ENCODE results near the gene PNPLA7. TPM values are rescaled to one million over a fixed set of nuclear protein-coding genes. Genes with fewer than 3 reads are reported as not detected.
A peak's percentile ranks its signal among the peaks of the same experiment; 100 is the strongest.
"Not testable (repeated sequence)": the region's sequence is repeated elsewhere in the genome, so short reads cannot be mapped to it uniquely, and the experiment has no call there.

The PNPLA7 gene
- total RNA-seq, 2 donors from 2014 or later, result 7.3 to 7.5 TPM

DNA sequence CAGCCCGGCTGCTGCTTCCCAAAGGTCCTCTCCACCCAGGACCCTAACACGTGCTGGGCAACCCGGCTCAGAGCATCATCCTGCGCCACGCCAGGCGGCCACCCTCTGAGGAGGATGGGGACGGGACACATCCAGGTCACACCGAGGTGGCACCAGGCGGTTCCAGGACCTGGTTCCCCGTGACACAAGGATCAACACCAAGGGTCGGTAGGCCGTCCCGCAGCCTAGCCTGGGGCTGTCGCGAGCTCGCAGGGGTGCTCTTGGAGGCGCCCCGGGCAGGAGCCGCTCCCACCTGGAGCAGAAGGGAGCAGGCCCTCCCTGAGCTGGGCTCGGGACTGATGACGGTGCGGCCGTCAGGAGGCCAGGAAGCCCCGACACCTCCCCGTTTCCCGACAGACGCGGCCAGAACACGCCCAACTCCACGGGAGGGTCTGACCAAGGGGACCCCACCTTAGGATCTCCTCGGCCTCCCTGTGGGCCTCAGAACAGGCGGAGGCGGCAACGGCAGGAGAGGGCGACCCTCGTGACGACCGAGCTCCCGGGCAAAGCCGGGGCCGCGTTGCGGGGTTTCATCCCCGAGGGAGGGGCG, 133.5 kb downstream of the PNPLA7 start:
- no peaks in the 10 kb centered on the region for H3K9me3 ChIP-seq (ENCODE audit: control insufficient read depth, low read length, poor library complexity, severe bottlenecking)
- Mint-ChIP-seq H3K4me1 (peaks cover 1% of the 10 kb centered on the region), H3K36me3 (ENCODE audit: low read depth) (no peaks in the 10 kb centered on the region), H3K4me3 (peak overlapping the region; percentile 19), H3K27me3 (no peaks in the 10 kb centered on the region), H3K27ac (no peak overlapping the region)
- ATAC-seq, result no peak
- DNase-seq, result no peak

DNA sequence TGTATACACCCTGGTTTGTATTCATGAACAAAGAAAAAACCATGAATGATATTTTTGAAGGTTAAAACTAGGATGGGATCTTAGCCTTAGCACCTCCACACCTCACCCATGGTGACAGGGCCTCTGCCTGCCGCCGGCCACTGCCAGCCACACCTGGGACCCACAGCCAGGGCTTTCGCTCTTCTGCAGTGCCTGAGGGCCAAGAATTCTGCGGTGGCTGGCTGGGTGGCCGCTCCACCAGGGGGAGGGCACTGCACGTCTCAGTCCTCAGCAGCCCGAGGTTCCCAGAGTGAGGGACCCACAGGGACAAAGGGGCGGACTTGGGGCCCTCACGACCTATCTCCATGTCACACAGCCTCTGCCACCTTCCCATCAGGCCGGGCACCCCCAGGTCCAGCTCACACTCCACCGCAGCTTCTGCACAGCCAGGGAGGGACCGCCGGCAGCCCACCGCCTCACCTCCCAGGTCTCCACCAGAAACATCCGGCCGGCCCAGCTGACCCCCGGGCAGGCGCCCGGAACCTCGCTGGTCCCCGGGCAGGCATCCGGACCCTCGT, 134.1 kb downstream of the PNPLA7 start:
- Mint-ChIP-seq H3K4me3 (no peak overlapping the region), H3K27me3 (no peaks in the 10 kb centered on the region), H3K27ac (no peak overlapping the region), H3K36me3 (ENCODE audit: low read depth) (no peaks in the 10 kb centered on the region), H3K4me1 (peaks cover 3% of the 10 kb centered on the region)
- H3K9me3 ChIP-seq (ENCODE audit: control insufficient read depth, low read length, poor library complexity, severe bottlenecking), result no peaks in the 10 kb centered on the region
- ATAC-seq (no peak), DNase-seq (no peak)

DNA sequence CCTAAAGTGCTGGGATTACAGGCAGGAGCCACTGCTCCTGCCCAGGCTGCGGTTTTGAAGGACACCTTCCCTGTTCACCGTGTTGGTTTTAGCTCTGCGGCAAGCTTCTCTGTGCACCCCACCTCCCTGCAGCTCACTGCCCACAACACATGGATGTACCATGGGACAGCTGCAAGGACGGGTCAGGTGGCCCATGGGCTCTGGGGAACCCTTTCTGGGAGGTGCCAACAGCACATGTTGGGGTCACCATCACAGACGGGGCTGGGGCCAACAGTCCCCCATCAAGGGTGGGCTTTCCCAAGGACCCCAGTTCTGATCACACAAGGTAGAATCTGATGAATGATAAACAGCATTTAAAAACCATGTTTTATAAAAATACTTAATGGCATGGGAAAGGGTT, 134.8 kb downstream of the PNPLA7 start:
- Mint-ChIP-seq H3K36me3 (ENCODE audit: low read depth) (no peaks in the 10 kb centered on the region), H3K27me3 (no peaks in the 10 kb centered on the region), H3K4me3 (no peak overlapping the region), H3K4me1 (peaks cover 6% of the 10 kb centered on the region), H3K27ac (no peak overlapping the region)
- DNase-seq (no peak), ATAC-seq (no peak)
- H3K9me3 ChIP-seq (ENCODE audit: control insufficient read depth, low read length, poor library complexity, severe bottlenecking), result no peaks in the 10 kb centered on the region

DNA sequence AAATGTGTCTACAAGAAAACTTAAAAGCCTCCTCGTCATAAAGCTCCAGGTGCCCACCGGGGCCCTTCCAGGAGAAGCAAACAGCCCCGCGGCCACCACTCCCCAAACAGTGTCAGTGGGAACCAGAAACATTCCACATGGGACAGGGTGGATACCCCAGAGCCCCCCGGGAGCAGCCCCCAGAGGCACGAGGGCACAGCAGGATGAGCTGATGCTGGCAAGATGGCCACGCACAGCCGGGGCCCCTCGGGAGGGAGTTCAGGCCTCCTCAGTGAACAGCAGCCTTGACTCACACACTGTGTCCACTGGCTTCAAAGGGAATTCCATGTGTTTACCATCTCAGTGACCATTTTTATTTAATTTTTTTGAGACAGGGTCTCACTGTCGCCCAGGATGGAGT, 137.8 kb downstream of the PNPLA7 start:
- no peak for DNase-seq
- no peaks in the 10 kb centered on the region for H3K27me3 Mint-ChIP-seq
- peak overlapping the region; percentile 43 for H3K27ac Mint-ChIP-seq
- no peaks in the 10 kb centered on the region for H3K36me3 Mint-ChIP-seq (ENCODE audit: low read depth)
- no peak for ATAC-seq
- H3K4me1 Mint-ChIP-seq, result peaks cover 6% of the 10 kb centered on the region
- H3K9me3 ChIP-seq (ENCODE audit: control insufficient read depth, low read length, poor library complexity, severe bottlenecking), result no peaks in the 10 kb centered on the region
- H3K4me3 Mint-ChIP-seq, result no peak overlapping the region

DNA sequence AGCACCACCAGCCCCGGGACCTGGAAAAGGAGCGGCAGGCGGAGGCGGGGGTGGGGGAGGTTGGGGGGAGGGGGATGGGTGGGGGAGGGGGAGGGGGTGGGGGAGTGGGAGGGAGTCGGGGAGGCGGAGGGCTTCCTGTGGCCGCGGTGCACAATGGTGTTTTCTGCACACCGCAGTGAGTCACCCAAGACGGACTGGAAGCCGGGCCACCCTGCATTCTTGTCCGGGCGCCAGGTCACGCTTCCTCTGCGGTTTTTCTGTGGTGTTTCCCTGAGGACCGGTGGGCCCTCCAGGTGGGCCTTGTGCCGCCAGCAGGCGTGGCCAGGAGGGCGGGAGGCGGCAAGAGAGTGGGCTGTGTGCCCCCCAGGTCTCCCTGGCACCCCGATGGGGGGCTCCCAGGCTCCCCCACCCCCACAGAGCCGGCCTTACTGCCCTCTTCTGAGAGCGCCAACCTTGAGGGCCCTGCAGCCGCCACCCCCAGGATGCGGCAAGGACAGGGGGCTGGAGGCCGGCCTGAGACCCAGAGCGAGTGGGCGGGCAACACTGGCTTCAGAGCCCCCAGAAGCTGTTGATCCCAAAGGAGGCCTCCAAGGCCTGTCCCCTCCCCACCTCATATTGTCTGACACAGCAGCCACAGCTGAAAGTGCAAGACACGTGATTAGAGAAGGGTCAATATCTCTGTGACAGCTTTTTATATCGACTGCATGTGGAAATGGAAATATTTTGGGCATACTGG, 138.4 kb downstream of the PNPLA7 start:
- Mint-ChIP-seq H3K36me3 (ENCODE audit: low read depth) (no peaks in the 10 kb centered on the region), H3K4me1 (peaks cover 6% of the 10 kb centered on the region), H3K27ac (no peak overlapping the region), H3K4me3 (no peak overlapping the region), H3K27me3 (no peaks in the 10 kb centered on the region)
- ATAC-seq (no peak), DNase-seq (no peak)
- no peaks in the 10 kb centered on the region for H3K9me3 ChIP-seq (ENCODE audit: control insufficient read depth, low read length, poor library complexity, severe bottlenecking)

DNA sequence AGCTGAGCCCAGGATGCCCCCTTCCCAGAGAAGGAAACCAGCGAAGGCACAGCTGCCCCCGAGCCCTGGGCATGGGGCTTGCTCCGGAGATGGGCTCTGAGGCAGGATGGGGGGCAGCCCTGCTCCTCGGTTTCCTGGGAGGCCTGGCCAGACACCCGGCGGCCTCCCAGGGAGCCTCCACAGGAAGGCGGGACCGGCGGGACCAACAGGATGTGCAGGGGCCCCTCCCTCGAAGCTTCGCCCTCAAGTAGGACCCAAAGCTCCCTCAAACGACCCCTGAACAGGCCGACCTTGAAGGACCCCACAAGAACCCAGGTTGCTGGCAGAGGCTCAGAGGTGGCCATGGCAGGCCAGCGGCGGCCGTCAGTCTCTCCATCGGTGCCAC, 138.9 kb downstream of the PNPLA7 start:
- ATAC-seq, result no peak
- no peaks in the 10 kb centered on the region for H3K36me3 Mint-ChIP-seq (ENCODE audit: low read depth)
- peaks cover 6% of the 10 kb centered on the region for H3K4me1 Mint-ChIP-seq
- no peak overlapping the region for H3K27ac Mint-ChIP-seq
- H3K9me3 ChIP-seq (ENCODE audit: control insufficient read depth, low read length, poor library complexity, severe bottlenecking), result no peaks in the 10 kb centered on the region
- H3K4me3 Mint-ChIP-seq, result peak overlapping the region; percentile 5
- DNase-seq, result no peak
- H3K27me3 Mint-ChIP-seq, result no peaks in the 10 kb centered on the region

DNA sequence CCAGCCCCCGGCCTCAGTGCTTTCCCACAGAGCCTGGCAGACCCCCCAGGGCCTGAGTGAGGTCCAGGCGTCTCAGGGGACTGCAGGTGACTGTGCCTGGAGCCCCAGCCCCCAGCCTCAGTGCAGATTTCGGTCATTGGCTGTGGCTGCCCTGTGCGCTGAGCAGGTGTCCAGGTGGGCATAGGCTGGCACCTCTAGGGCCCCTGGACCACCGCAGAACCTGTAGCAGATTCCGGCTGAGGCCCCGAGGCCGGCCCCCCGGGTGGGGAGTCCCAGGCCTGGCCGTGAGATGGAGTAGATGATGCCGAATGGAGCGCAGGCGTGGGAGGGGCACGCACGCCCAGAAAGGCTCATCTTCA, 139.3 kb downstream of the PNPLA7 start:
- Mint-ChIP-seq H3K4me1 (peaks cover 8% of the 10 kb centered on the region), H3K4me3 (peak overlapping the region; percentile 5), H3K27me3 (no peaks in the 10 kb centered on the region), H3K27ac (no peak overlapping the region), H3K36me3 (ENCODE audit: low read depth) (no peaks in the 10 kb centered on the region)
- DNase-seq, result no peak
- H3K9me3 ChIP-seq (ENCODE audit: control insufficient read depth, low read length, poor library complexity, severe bottlenecking), result no peaks in the 10 kb centered on the region
- no peak for ATAC-seq

DNA sequence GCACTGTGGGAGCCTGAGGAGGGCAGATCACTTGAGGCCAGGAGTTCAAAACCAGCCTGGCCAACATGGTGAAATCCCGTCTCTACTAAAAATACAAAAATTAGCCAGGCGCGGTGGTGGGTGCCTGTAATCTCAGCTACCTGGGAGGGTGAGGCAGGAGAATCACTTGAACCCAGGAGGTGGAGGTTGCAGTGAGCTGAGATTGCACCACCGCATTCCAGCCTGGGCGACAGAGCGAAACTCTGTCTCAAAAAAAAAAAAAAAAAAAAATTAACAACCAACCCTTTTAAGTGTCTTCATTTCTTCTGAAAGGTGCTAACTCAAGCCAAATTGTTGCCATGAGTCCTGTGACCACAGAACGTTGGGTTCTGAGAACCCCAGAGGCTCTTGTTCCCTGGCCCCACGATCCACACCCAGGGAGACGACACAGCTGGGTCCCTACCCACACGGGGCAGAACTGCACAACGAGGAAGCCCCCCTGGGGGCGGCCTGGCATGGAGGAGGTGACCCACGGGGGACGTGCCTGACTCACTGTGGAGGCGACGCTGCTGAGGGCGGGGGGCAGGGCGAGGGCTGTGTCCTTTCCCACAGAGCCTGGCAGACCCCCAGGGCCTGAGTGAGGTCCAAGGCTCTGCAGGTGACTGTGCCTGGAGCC, 139.8 kb downstream of the PNPLA7 start:
- H3K4me1 Mint-ChIP-seq; H3K36me3 Mint-ChIP-seq (ENCODE audit: low read depth); H3K27me3 Mint-ChIP-seq; ATAC-seq; H3K9me3 ChIP-seq (ENCODE audit: control insufficient read depth, low read length, poor library complexity, severe bottlenecking); DNase-seq; H3K4me3 Mint-ChIP-seq: not testable (repeated sequence)
- peak overlapping the region; percentile 27 for H3K27ac Mint-ChIP-seq

Other genes starting within 250 kb of the PNPLA7 start
- gene NRARP, start 248.1 kb downstream of the PNPLA7 start, total RNA-seq, result under 1 TPM; 0.42 to 0.91 TPM
- 10 to 100 TPM; 15.4 to 17.8 TPM for gene EXD3, start 127.2 kb downstream of the PNPLA7 start, total RNA-seq
- 1 to 10 TPM; 3.0 to 3.3 TPM for gene NOXA1, start 127.0 kb downstream of the PNPLA7 start, total RNA-seq
- gene ENTPD8, start 109.0 kb downstream of the PNPLA7 start, total RNA-seq, result not detected
- 10 to 100 TPM; 41.5 to 54.2 TPM for gene NSMF, start 91.1 kb downstream of the PNPLA7 start, total RNA-seq
- gene MRPL41, start 1.5 kb upstream of the PNPLA7 start, total RNA-seq, result 10 to 100 TPM; 52.6 to 78.8 TPM
- 10 to 100 TPM; 46.1 to 52.0 TPM for gene DPH7, start 28.5 kb upstream of the PNPLA7 start, total RNA-seq
- 10 to 100 TPM; 12.1 to 18.2 TPM for gene ZMYND19, start 40.1 kb upstream of the PNPLA7 start, total RNA-seq
- gene ARRDC1, start 55.3 kb upstream of the PNPLA7 start, total RNA-seq, result 10 to 100 TPM; 54.8 to 83.8 TPM
- gene EHMT1, start 68.6 kb upstream of the PNPLA7 start, total RNA-seq, result 100 to 1,000 TPM; 106 to 108 TPM